GM19023 (cell line): Measurements from ENCODE around the gene SLC19A2.
A peak's percentile ranks its signal among the peaks of the same experiment; 100 is the strongest.
"Not testable (repeated sequence)": the region's sequence is repeated elsewhere in the genome, so short reads cannot be mapped to it uniquely, and the experiment has no call there.

ENCODE experiments used
- ATAC-seq: cut with Tn5 transposase; IDR thresholded peaks from one replicate; pipeline ENCODE4 v1.9.1; 2021; ENCODE audit warnings: mild to moderate bottlenecking, moderate library complexity; ENCODE audit not compliant: unreplicated experiment

Gene SLC19A2

DNA sequence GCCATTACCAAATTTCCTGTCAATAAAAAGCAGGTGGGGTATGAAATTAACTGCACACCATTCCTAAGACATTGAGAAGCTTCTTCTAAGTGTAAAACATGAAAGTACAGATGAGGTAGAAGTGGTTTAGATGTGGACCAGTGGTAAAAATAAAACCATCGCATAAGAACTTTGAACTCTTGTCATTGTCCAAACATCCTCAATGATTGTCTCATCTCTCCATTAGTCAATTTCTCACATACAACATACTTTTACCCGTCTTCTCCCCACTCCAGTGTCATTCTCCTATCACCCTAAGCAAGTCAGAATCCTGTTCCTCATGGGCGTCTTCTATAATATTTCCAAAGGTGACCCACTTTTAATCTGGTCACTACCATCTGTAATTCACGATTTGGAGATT is 24.3 kb upstream of the SLC19A2 start:
- ATAC-seq = no peak

DNA sequence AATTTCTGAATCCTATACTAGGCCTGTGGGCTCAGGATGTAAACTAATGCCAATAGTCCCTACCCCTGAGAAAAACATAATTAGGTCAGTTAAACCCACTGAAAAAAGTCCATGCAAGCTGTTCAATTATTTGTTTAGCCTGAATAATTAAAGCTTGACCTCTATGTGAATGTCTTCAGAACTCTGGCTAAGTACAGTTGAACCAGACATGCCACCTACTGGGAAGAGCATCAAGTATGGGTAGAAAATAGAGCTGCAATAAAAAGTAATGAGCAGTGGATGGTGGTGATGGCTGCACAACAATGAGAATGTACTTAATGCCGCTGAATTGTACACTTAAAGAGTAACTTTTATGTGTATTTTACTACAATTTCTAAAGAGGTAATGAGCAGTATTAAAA is 23.6 kb upstream of the SLC19A2 start:
- no peak for ATAC-seq

DNA sequence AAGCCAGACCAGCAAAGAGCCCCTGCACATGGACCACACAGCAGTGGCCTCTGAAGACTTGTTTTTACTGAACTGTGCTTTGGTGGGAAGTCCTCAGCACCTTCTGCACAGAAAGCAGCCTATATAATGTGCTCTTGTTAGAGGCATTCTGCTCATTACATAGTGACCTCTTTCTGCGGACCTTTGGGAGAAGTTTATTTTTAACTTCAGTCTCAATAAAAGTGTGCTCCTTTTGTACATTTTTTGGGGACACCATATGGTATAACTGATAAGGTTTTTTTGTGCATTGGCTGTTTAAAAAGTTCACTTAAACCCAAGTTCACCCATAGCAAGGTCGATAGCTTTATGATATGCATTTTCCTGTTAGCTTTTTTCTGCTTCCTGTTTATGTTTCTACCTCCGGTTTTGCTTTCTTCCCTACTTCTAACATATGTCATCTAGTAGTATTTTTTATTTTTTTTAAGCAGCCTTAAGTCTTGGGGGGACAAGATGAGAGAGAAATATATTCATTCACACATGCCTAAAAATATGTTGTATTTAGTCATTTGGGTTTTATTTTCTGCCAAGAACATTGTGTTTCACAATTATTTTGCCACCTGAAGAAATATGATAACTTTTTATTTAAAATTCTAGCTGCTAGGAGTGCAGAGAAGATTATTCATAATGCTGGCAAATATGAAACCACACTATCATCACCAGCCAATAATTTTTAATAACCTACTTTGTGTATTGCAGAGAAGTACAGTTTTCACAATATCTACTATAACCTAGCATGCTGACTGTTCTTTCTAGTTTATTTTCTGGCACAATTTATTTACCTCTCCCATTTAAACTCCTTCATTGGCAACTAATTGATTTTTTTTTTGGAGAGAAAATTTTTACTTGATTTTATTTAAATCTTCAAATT is 22.9 kb upstream of the SLC19A2 start:
- no peak for ATAC-seq

DNA sequence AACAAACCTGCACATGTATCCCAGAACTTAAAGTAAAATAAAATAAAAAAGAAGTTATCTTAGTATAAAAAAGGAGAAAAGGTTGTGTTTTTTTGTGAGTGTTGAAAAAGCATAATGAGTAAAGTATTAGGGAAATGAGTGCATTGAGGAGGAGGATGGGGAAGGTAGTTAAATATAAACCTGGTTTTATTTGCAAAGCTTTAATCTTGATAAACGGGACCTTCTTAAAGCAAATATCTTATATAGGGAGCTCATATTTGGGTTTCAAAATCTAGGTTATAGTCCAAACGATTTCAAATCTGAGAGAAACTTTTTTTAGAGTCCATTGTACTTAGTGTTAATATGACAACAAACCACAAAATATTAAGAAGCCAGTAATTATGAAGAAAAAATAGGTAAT is 21.7 kb upstream of the SLC19A2 start:
- ATAC-seq = no peak

GRCh38 chr1:169503601-169504000 is 17.9 kb upstream of the SLC19A2 start:
- ATAC-seq = not testable (repeated sequence)

DNA sequence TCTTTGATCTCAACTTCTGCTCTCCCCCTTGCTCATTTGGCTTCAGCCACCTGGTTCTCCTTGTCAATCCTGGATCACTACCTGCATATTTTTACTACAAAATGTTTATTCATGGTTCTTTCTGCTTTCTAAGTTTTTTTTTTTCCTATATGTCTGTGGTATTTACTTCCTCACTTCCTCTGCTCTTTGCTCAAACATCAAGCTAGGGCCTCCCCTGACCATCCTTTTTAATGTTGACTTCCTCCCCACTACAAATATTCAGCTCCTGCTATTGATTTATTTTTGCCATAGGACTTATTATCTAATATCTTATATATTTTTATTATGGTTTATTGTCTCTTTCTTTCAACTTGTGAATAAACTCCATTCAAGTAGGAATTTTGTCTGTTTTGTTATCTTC is 14.1 kb upstream of the SLC19A2 start:
- no peak for ATAC-seq

GRCh38 chr1:169497317-169497716 is 11.6 kb upstream of the SLC19A2 start:
- no peak for ATAC-seq

- no peak for ATAC-seq
These were observed 10.2 kb upstream of the SLC19A2 start for GRCh38 chr1:169495916-169496315.

- ATAC-seq = no peak
These were observed 9.5 kb upstream of the SLC19A2 start for GRCh38 chr1:169495046-169495775.

GRCh38 chr1:169494343-169494742 is 8.6 kb upstream of the SLC19A2 start:
- no peak for ATAC-seq

DNA sequence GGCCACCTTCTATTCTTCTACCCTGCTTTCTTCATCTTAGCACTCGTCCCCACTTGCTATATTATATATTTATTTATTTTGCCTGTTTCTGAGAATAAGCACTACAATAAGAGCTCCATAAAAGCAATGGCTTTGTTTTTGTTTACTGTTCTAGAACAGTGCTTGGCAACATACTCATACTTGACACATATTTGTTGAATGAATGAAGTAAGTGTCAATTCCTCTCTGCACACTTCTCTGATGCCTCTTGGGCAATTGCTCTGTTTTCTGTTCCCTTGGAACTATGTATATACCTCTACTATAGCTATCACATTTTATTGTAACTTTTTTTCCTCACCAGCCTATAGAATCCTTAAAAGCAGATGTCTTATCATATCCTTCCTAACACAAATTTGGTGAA is 7.5 kb upstream of the SLC19A2 start:
- ATAC-seq = no peak

GRCh38 chr1:169491845-169492281 is 6.1 kb upstream of the SLC19A2 start:
- ATAC-seq = peak; percentile 75

GRCh38 chr1:169488157-169488556 is 2.4 kb upstream of the SLC19A2 start:
- no peak for ATAC-seq

DNA sequence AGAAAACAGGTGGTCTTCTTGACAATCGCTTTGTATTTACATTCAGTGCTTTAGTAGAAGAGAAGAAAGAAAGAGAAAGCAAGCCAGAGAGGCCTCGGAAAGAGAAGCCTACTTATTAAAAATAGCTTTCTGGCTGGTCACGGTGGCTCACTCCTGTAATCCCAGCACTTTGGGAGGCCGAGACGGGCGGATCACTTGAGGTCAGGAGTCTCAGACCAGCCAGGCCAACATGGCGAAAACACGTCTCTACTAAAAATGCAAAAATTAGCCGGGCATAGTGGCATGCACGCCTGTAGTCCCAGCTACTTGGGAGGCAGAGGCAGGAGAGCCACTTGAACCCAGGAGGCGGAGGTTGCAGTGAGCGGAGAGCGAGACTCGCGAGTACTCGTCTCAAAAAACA is 1.8 kb upstream of the SLC19A2 start:
- no peak for ATAC-seq

- no peak for ATAC-seq
These were observed 1.4 kb upstream of the SLC19A2 start for GRCh38 chr1:169487133-169487532.

GRCh38 chr1:169486281-169487051 is 722 bp upstream of the SLC19A2 start:
- ATAC-seq = no peak

DNA sequence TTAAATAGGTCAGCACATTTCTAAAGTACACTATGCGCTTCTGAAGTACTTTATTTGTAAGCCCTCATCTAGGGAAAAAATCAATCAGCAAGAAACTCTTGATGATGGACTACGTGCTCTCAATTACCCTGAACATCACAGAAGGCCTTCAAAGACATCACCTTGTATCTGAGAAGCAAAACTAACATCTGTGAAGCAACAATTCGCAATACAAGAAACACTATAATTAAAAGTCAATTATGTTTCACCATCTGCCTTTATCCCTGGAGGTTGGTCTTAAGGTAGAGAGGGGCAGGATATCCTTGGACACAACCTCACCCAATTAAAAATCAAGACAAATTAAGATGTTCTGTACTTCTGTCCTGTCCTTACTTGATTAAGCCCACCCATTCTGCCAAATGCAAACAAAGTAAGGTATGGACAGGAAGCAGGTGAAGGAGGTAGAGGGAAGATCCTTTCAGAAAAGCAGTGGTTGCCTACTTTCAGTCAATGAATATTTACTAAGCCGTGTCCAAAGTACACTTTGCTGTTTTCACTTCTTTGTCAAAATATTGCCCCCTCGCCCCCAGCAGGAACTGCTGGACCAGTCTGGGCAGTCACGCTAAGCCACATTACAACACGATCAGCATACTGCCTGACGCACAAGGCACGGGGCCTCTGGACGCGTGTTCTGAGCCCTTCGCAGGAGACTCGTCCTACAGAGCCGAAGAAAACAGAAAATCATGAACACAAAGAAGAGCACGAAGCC is 887 bp downstream of the SLC19A2 start:
- peak; percentile 23 for ATAC-seq

GRCh38 chr1:169484101-169484500 is 1.6 kb downstream of the SLC19A2 start:
- no peak for ATAC-seq

GRCh38 chr1:169483500-169483966 is 2.2 kb downstream of the SLC19A2 start:
- no peak for ATAC-seq

DNA sequence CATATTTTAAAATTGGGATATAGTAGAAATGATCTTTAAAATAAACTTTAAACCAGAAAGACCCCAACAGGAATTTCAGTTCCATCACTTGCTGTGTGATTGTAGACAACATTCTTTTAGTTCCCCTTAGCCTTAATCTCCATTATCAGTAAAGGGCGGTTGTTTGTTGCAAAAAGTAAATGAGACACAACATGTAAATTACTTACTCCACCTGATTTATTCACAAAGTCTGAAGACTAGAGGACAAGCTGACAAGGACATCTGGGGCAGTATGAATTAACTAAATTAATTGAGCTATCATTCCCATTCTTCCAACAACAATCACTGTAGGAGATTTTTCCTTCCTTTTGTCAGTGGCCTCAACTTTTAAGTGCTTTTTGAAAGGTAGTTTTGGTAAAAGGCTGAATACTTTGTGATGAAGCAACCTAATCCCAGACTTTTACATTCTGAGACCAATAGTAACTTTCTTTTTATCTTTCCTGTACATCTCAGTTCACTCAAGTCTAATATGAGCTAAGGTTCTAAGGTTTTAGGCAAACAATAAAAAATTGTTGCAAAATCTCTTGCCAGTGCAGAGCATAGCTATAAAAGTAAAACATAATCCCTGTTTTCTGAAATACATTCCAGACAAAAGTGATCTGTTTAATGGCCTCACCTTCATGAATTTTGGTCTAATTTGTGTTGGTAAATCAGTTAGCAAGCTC is 6.2 kb downstream of the SLC19A2 start:
- no peak for ATAC-seq
